MG63 (cell line): ENCODE data around the gene KIR2DL1. TPM values are rescaled to one million over a fixed set of nuclear protein-coding genes. Genes with fewer than 3 reads are reported as not detected.
"Not testable (repeated sequence)": the region's sequence is repeated elsewhere in the genome, so short reads cannot be mapped to it uniquely, and the experiment has no call there.

Experiments used
- DNase-seq: peaks from one replicate; pipeline ENCODE4 v3.0.0-alpha.2; 2020
- H3K27me3 ChIP-seq: fragments of 250-450 bp; sonication (Bioruptor Pico); 2 replicates; pipeline ENCODE4 v1.5.1; 2020; ENCODE audit warnings: mild to moderate bottlenecking, moderate library complexity
- H3K36me3 ChIP-seq: fragments of 250-450 bp; sonication (Bioruptor Pico); 2 replicates; pipeline ENCODE4 v1.5.1; 2020; ENCODE audit warnings: mild to moderate bottlenecking, moderate library complexity
- H3K4me3 ChIP-seq: fragments of 250-450 bp; sonication (Bioruptor Pico); 2 replicates; pipeline ENCODE4 v1.5.1; 2020; ENCODE audit warnings: mild to moderate bottlenecking, moderate library complexity
- H3K9me3 ChIP-seq: fragments of 250-450 bp; sonication (Bioruptor Pico); 2 replicates; pipeline ENCODE4 v1.5.1; 2020; ENCODE audit warnings: mild to moderate bottlenecking, moderate library complexity
- total RNA-seq: library from RNA; depleted of rRNA; stranded (reverse); fragments of >200 nt; shearing (Covaris generic); gene quantifications from 2 replicates; pipeline ENCODE4 v1.2.3, GENCODE V29; 2014; ENCODE audit warnings: low replicate concordance; rRNA removed

KIR2DL1 gene
- not detected in 2 replicates for total RNA-seq

- not testable (repeated sequence) for H3K27me3 ChIP-seq, H3K9me3 ChIP-seq, DNase-seq, H3K4me3 ChIP-seq, H3K36me3 ChIP-seq
Measured at GRCh38 chr19:54769646-54770045, at the start of gene KIR2DL1. KIR2DL1 (plus strand) TSS chr19:54769793; CDS start chr19:54769851, 58 bp downstream.

- no peaks in the 10 kb centered on the region for H3K36me3 ChIP-seq
- no peak within 1 kb of the TSS for H3K4me3 ChIP-seq
- H3K27me3 ChIP-seq = no peaks in the 10 kb centered on the region
- DNase-seq = no peak
- H3K9me3 ChIP-seq = peaks cover 36% of the 10 kb centered on the region
Measured at GRCh38 chr19:54724142-54724541, 45.5 kb upstream of the KIR2DL1 start, which contains the start of gene KIR3DL3. KIR3DL3 (plus strand) TSS chr19:54724442; CDS start chr19:54724497, 55 bp downstream.

- H3K27me3 ChIP-seq = no peaks in the 10 kb centered on the region
- H3K4me3 ChIP-seq = no peak overlapping the region
- DNase-seq = no peak
- no peaks in the 10 kb centered on the region for H3K36me3 ChIP-seq
- H3K9me3 ChIP-seq = peaks cover 31% of the 10 kb centered on the region
Measured at GRCh38 chr19:54724644-54725043, 44.9 kb upstream of the KIR2DL1 start.

- H3K36me3 ChIP-seq = no peaks in the 10 kb centered on the region
- H3K4me3 ChIP-seq = no peak overlapping the region
- H3K9me3 ChIP-seq = peaks cover 26% of the 10 kb centered on the region
- DNase-seq = no peak
- H3K27me3 ChIP-seq = no peaks in the 10 kb centered on the region
Measured at GRCh38 chr19:54725321-54725720, 44.3 kb upstream of the KIR2DL1 start.

GRCh38 chr19:54727562-54727961 is 42.0 kb upstream of the KIR2DL1 start:
- Histone ChIP-seq H3K27me3 (no peaks in the 10 kb centered on the region), H3K36me3 (no peaks in the 10 kb centered on the region), H3K4me3 (no peak overlapping the region), H3K9me3 (peaks cover 6% of the 10 kb centered on the region)
- DNase-seq = no peak

GRCh38 chr19:54728167-54728566 is 41.4 kb upstream of the KIR2DL1 start:
- Histone ChIP-seq H3K36me3 (no peaks in the 10 kb centered on the region), H3K27me3 (no peaks in the 10 kb centered on the region), H3K4me3 (no peak overlapping the region), H3K9me3 (peaks cover 6% of the 10 kb centered on the region; the same call in 1 of the 2 replicates)
- no peak for DNase-seq

- H3K36me3 ChIP-seq = no peaks in the 10 kb centered on the region
- peaks cover 10% of the 10 kb centered on the region; the same call in 1 of the 2 replicates for H3K9me3 ChIP-seq
- H3K4me3 ChIP-seq = no peak overlapping the region
- DNase-seq = no peak
- no peaks in the 10 kb centered on the region for H3K27me3 ChIP-seq
Measured at GRCh38 chr19:54729416-54730188, 40.0 kb upstream of the KIR2DL1 start.

GRCh38 chr19:54731191-54731590 is 38.4 kb upstream of the KIR2DL1 start:
- Histone ChIP-seq H3K36me3 (no peaks in the 10 kb centered on the region), H3K9me3 (peaks cover 10% of the 10 kb centered on the region; the same call in 1 of the 2 replicates), H3K4me3 (no peak overlapping the region), H3K27me3 (no peaks in the 10 kb centered on the region)
- no peak for DNase-seq

- H3K36me3 ChIP-seq, H3K4me3 ChIP-seq, H3K9me3 ChIP-seq, H3K27me3 ChIP-seq, DNase-seq: not testable (repeated sequence)
Measured at GRCh38 chr19:54738306-54738705, 31.3 kb upstream of the KIR2DL1 start, which contains the start of gene KIR2DL3. KIR2DL3 (plus strand) TSS chr19:54738513; CDS start chr19:54738546, 33 bp downstream.

GRCh38 chr19:54738715-54739114 is 30.9 kb upstream of the KIR2DL1 start:
- Histone ChIP-seq H3K9me3 (peaks cover under 1% of the 10 kb centered on the region; the same call in 1 of the 2 replicates), H3K36me3 (no peaks in the 10 kb centered on the region), H3K27me3 (no peaks in the 10 kb centered on the region), H3K4me3 (no peak overlapping the region)
- no peak for DNase-seq

GRCh38 chr19:54739587-54740497 is 29.8 kb upstream of the KIR2DL1 start:
- H3K36me3 ChIP-seq = no peaks in the 10 kb centered on the region
- H3K9me3 ChIP-seq = no peaks in the 10 kb centered on the region
- H3K27me3 ChIP-seq = no peaks in the 10 kb centered on the region
- no peak for DNase-seq
- H3K4me3 ChIP-seq = no peak overlapping the region

GRCh38 chr19:54741950-54742349 is 27.6 kb upstream of the KIR2DL1 start:
- DNase-seq, H3K9me3 ChIP-seq, H3K36me3 ChIP-seq, H3K4me3 ChIP-seq, H3K27me3 ChIP-seq: not testable (repeated sequence)

- not testable (repeated sequence) for H3K36me3 ChIP-seq, H3K9me3 ChIP-seq, H3K27me3 ChIP-seq, DNase-seq, H3K4me3 ChIP-seq
Measured at GRCh38 chr19:54744080-54744479, 25.5 kb upstream of the KIR2DL1 start.

- peak; percentile 96 for DNase-seq
- H3K36me3 ChIP-seq, H3K27me3 ChIP-seq, H3K4me3 ChIP-seq, H3K9me3 ChIP-seq: not testable (repeated sequence)
Measured at GRCh38 chr19:54747614-54748322, 21.8 kb upstream of the KIR2DL1 start.

- H3K36me3 ChIP-seq, H3K27me3 ChIP-seq, H3K4me3 ChIP-seq, H3K9me3 ChIP-seq, DNase-seq: not testable (repeated sequence)
Measured at GRCh38 chr19:54750276-54750675, 19.3 kb upstream of the KIR2DL1 start.

GRCh38 chr19:54756204-54757110 is 13.1 kb upstream of the KIR2DL1 start:
- not testable (repeated sequence) for H3K36me3 ChIP-seq, H3K4me3 ChIP-seq, H3K27me3 ChIP-seq, DNase-seq, H3K9me3 ChIP-seq
